Retinal pigment epithelial cell (primary cell): ENCODE data around the gene FZR1.

Experiments used
- DNase-seq: peaks from one replicate; pipeline ENCODE4 v3.0.0-alpha.2; 2010; ENCODE audit warnings: low read depth
- H3K4me3 ChIP-seq: 2 replicates; pipeline ENCODE4 v1.5.1; 2011; ENCODE audit warnings: mild to moderate bottlenecking, low read length, control low read depth, moderate library complexity
- TF ChIP-seq, protein P1 (sequence below): conservative IDR thresholded peaks from 2 replicates; pipeline ENCODE4 v1.5.1; 2011; ENCODE audit warnings: low read depth, low read length, control low read depth, inconsistent platforms

FZR1 gene

DNA sequence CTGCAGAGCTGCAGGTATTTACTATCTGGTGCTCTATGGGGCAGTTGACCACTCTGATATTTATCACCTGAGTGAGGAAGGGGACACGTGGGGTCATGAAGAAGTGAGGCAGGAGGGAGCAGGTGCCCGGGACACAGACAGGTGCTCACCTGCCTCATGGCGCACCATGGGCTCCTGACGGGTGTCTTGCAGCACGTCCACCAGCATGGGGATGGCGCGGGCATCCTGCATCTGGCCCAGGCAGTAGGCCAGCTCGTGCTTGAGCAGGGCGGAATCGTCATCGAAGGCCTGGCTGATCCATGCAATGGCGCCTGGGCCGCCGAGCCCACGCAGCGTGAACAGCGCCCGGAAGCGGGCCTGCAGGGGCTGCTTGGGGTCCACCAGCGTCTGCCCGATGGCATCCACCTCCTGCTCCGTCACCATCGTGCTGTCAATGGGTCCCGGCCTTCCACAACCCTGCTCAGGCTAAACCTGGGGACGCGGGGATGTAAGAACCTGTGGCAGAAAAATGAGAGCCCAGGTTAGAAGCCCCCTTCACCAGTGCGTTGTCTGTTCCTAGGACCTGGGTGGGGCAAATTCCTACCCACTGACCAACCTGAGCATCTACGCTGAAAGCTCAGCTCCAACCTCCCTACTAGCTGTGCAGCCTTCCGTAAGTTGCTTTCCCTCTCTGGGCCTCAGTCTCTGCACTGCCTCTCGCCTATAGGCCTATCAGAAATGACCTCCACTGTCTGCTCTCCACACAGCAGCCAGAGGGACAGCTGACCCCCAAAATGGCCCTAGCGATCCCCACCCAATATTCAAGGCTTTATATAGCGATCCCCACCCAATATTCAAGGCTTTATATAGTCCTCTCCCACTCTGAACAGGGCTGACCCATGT lies 9.5 kb upstream of the FZR1 start:
- no peak overlapping the region for H3K4me3 ChIP-seq
- no peak for DNase-seq
- TF ChIP-seq, protein P1, sequence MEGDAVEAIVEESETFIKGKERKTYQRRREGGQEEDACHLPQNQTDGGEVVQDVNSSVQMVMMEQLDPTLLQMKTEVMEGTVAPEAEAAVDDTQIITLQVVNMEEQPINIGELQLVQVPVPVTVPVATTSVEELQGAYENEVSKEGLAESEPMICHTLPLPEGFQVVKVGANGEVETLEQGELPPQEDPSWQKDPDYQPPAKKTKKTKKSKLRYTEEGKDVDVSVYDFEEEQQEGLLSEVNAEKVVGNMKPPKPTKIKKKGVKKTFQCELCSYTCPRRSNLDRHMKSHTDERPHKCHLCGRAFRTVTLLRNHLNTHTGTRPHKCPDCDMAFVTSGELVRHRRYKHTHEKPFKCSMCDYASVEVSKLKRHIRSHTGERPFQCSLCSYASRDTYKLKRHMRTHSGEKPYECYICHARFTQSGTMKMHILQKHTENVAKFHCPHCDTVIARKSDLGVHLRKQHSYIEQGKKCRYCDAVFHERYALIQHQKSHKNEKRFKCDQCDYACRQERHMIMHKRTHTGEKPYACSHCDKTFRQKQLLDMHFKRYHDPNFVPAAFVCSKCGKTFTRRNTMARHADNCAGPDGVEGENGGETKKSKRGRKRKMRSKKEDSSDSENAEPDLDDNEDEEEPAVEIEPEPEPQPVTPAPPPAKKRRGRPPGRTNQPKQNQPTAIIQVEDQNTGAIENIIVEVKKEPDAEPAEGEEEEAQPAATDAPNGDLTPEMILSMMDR = no peak

DNA sequence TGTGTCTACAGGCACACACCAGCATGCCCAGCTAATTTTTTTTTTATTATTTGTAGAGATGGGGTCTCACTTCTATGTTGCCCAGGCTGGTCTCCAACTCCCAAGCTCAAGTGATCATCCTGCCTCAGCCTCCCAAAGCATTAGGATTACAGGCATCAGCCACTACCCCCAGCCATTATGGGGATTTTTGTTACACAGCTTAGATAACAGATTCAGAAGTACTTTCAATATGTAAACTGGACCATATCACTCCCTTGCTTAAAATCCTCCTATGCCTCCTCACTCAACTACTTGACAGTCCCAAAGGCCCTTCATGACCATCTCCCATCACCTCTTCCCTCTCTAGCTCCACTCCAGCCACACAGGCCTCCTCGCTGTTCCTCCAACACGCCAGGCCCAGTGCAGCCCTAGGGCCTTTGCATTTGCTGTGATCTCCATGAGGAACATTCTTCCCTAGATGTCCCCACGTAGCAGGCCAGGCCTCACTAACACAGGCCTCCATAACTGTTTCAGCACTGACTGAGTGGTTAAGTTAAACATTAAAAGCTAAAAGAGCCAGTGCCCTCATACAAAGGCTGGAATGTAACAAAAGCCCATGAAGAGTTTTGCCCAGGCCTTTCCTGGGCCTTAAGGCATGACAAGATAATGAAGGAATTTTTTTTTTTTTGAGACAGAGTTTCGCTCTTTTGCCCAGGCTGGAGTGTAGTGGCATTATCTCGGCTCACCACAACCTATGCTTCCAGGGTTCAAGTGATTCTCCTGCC lies 8.2 kb upstream of the FZR1 start:
- DNase-seq = no peak
- no peak overlapping the region for H3K4me3 ChIP-seq
- TF ChIP-seq, protein P1 = no peak

DNA sequence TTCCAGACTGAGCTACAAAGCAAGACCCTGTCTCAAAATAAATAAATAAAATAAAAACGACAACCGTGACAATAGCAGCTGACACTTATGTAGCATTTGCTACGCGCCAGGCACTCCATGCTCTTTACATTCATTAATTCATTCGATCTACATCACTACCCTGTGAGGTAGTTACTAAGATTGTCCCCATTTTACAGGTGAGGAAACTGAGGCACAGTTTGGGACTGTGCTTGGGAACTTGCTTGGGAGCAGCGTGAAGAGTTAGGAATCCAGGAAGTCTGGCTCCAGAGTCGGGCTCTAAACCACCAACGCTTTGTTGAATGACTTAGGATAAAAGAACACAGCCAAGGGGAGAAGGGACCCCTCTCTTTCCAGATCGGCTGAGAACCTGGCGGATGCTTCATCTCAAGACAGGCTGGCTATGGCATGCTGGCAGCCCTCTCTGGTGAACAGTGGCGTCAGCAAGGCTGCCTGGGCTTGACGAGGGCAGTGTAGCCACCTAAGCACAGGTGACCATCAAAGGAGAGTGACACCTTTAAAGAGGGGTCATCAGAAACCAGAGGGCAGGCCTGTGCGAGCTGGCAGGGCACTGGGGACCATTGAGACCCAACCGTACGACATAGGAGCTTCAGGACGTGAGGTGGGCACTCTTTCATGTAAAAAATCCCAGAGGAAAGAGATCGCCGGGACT lies 6.2 kb upstream of the FZR1 start:
- peak overlapping the region; percentile 97 for H3K4me3 ChIP-seq
- no peak for DNase-seq
- TF ChIP-seq, protein P1 = no peak

DNA sequence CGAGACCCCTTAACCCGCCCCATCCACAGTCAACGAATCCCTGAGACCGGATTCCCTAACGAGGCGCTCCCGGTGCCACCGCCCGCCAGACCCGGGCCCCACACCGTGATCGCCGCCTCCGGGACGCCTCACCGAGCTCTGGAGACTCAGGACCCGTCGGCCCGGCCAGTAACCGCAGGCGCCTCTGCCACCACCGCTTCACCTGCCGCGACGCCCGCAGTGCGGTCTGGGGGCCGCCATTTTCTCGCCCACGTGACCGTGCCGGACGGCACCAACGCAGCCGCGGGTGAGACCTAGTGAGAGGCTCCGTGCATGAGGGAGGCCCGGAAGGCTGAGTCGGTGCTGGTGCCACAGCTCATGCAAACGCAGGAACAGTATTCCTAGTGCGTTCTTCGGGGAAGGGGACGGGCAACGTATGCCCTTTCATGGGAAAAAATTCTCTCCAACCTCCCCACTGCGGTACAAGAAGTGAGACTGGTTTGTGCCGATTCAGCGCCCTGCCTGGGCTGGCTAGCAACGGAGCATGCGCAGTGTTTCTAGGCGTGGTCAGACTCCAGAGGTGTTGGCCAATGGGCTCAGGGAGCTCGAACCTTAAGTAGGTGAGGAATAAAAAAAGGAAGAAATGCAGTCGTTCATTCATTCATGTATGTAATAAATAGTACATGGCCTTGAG lies 5.5 kb upstream of the FZR1 start, which contains the start of gene DOHH:
Gene DOHH, minus strand, starts transcription at position 246 of the 673 bp plus-strand sequence. CDS start 3,860 bp downstream, outside the sequence.
- TF ChIP-seq, protein P1 = no peak
- peak; percentile 90 for DNase-seq
- peak within 1 kb of the TSS; percentile 97 for H3K4me3 ChIP-seq

- DNase-seq = no peak
- no peak overlapping the region for H3K4me3 ChIP-seq
- TF ChIP-seq, protein P1 = no peak
These were observed 4.3 kb upstream of the FZR1 start for GRCh38 chr19:3501780-3502179.

DNA sequence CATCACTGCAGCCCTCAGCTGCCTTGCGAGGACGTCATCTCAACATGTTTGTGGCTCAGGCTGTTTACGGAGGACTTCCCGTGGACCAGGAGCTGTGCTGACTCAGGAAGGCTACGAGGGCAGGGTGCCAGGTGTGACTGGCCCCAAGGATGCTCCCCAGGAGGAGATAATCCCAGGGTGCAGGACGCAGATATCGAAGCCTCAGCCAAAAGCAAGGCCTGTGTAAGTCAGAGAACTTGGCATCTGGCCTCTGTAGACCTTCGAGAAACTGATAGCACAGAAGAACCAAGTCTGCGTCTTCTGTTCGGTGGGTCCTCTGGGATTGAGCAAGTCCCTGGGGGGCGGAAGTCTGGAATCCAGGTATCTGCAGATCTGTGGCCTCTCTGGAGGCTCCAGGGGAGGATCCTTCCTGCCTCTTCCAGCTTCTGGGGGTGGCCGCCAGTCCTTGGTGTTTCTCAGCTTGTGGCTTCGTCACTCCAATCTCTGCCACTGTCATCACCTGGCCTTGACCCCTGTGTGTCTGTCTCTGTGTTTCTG lies 3.0 kb upstream of the FZR1 start:
- no peak for DNase-seq
- no peak overlapping the region for H3K4me3 ChIP-seq
- TF ChIP-seq, protein P1 = no peak
